M059J (cell line): ENCODE results near the gene LRRC75A. TPM values are rescaled to one million over a fixed set of nuclear protein-coding genes. Genes with fewer than 3 reads are reported as not detected.

Experiments used
- DNase-seq: peaks from one replicate; pipeline ENCODE4 v3.0.0-alpha.2; 2012; ENCODE audit warnings: low read depth
- total RNA-seq: library from RNA; depleted of rRNA; stranded (reverse); fragments of >200 nt; shearing (Covaris generic); gene quantifications from 2 replicates; pipeline ENCODE4 v1.2.3, GENCODE V29; 2014

Gene LRRC75A
- total RNA-seq, 1 experiment from 2014 or later: 1.6 TPM

DNA sequence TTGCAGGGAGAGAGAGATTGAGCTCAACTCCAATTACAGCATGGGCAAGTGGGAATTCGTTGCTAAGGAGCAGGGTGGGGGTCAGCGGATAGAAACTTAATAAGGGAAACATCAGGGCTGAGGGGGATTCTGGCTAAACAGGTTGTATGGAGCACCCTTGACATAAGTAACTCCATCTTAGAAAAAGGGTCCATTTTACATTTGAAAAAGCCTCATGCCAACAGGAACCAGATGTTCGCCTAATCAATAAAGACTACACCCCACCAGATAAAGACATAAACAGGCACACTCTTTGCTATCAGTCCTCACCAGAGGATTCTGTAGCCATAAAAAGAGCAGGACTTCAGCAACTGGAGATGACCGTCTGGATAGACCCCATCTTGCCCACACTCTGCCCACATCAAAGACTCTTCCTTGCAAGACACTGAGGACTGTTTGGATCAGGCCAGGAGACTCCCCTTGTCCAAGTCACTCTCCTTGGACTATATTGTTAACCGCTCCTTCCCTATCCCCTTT lies 1.6 kb upstream of the LRRC75A start:
- no peak for DNase-seq

- DNase-seq: no peak
These were observed 879 bp upstream of the LRRC75A start for GRCh38 chr17:16492613-16493530.

DNA sequence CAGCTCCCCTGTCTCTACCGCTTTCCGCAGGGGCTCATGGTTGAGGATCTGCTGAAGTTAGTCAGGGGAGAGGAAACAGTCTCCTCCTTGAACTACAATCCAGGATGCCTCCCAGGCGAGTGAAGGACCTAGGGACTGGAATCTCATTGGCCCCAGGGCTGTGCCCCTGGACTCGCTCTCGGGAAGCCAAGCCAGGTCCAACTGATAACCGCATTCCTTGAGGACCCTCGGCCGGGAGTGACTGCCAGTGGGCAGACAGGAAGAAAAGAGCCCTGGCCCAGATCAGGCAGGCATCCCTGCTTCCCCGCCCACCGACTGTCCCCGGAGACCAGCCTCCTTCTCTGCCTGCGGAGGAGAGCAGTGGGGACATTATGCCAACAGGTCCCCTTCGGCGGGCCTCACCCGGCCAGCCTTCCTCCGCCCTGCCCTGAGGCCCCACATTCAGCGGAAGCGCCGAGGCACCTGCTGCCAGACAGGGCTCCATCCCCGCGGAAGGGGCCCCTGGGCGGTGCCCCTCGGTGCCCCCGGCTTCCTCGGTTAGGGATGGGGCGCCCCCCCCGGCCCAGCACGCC lies 776 bp downstream of the LRRC75A start:
- DNase-seq: no peak

DNA sequence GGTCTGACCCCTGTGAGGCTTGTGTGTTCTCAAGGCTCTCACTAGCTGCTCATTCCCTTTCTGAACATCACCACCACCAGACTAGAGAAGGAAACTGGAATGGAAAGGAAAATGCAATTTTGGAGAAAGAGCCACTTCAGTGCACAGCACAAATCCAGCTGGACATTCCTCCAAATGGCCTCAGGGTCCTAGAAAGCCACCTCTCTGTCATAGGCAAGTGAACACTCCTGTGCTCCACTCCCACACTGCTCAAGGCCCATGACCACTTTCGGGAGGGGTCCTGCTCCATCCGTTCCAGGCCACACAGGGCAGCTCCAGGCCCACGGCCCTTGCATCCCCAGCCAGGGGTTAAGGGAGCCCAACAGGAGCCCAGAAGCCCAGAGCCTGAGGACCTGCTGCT lies 2.6 kb downstream of the LRRC75A start:
- no peak for DNase-seq

GRCh38 chr17:16488968-16489337 lies 3.0 kb downstream of the LRRC75A start:
- DNase-seq: no peak

- DNase-seq: no peak
These were observed 3.6 kb downstream of the LRRC75A start for GRCh38 chr17:16488186-16488967.

DNA sequence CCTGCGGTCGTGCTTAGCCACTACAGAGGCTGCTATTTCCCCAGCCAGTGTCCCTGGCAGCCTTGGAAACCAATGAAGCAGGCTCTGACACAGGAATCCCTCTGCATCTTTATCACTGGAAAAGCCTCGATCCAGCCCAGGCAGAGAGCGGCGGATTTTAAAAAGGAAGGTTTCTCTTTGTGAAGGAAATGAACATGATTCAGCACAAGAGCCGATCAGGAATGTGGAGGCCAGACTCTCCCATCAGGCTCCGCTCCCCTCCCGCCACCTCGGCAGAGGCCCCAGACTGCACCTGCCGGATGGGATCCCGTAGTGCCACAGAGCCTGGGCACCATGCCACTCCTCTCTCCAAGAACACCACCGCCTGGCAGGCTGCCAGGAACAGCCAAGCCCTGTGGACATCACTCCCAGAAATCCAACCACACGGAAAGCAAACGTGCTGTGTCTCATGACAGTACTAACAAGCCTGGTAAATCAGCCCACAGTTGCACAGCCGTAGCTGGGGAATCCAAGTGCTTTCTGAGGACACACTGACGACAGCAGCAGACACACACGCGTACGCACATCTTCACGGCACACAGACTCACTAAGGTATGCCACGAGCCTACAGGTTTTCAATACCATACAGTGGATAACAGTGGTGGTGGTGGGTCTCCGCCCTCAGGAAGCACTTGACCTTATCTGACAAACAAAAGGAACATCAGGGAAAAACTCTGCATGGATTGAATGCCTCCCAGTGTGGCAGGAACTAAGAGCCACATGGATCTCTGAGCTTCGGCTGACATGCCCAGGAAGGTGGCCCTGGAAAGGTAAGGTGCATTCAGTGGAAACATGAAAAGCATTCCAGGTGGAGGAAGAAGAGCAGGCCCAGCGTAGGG lies 5.4 kb downstream of the LRRC75A start:
- DNase-seq: peak; percentile 93

DNA sequence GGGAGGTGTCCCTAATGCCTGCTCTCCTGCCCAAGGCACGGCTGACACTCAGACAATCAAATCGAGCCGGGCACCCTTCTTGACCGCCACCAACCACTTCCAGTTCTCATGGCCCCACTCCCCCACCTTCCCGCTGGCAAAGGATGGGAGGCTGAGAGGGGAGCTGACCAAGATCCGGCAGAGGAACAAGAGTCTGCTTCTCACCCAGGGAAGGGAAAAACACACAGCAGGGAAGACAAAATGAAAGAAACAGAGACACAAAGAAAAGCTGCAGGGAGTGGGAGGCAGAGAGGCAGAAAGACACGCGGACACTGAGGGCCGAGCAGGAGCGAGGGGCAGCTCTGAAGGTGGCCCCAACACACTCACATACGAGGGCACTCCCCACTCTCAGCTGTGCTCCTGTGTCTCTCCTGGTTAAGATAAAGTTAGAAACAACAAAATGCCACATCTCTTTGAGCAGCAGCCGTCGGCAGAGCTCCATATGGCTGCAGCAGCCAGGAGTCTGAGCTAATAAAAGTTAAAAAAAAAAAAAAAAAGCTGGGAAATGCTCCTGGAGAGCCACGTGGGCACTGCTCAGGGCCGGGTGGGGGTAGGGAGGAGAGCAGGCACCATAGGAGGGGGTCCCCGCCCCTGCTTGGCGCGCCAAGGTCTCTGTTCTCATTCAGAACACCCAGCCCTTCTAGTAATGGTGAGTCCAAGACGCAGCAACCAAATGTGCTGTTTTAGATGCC lies 7.4 kb downstream of the LRRC75A start:
- no peak for DNase-seq

DNA sequence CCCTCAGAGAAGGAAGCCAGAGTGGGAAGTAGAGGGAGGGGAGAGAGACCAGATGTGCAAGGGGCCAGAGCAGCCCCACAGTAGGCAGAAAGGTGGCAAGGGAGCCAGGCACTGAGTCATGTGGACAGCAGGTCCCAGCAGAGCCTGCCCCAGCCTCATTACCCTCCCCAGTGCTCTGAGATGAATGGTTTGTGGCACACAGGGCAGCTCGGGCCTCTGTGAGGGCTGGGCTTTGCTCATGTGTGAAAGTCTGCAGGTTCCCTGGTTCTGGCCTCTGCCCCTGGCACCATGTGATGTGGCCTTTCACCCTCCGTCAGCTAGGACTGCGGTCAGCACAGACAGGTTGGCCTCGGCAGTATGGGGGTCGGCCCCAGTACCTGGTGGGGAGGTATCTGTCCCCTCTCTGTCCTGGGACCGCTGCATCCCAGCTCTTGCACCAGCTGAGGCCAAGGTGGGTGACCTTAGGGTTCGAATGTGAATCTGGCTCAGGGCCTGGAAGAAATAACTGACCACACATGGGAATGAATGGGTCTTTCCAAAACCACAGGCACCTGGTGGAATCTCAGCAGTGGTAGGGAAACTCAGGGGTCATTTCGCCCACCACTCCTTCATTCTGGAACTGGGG lies 8.9 kb downstream of the LRRC75A start:
- DNase-seq: no peak

GRCh38 chr17:16482253-16482652 lies 9.7 kb downstream of the LRRC75A start:
- no peak for DNase-seq

GRCh38 chr17:16480995-16481394 lies 11.0 kb downstream of the LRRC75A start:
- DNase-seq: no peak

GRCh38 chr17:16479264-16479663 lies 12.7 kb downstream of the LRRC75A start:
- no peak for DNase-seq

GRCh38 chr17:16478649-16479048 lies 13.3 kb downstream of the LRRC75A start:
- DNase-seq: no peak

DNA sequence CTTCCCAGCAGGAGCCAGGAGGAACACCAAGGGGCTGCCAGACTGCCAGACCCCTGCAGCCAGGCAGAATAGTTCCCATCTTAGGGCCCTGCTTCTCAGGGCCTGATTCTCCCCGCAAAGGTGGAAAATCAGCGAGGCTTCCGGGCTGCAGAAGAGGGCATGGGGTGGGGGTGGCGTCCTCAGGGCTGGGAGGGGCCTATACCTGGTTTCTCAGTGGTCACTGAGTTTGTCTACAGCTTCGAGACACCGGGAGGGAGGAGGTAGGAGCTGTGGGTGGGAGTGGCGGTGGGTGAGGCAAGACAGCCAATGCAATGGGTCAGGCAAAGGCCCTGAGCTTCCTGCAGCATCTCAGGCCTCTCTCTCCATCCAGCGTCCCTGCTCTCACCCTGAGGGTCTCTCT lies 14.3 kb downstream of the LRRC75A start:
- no peak for DNase-seq

DNA sequence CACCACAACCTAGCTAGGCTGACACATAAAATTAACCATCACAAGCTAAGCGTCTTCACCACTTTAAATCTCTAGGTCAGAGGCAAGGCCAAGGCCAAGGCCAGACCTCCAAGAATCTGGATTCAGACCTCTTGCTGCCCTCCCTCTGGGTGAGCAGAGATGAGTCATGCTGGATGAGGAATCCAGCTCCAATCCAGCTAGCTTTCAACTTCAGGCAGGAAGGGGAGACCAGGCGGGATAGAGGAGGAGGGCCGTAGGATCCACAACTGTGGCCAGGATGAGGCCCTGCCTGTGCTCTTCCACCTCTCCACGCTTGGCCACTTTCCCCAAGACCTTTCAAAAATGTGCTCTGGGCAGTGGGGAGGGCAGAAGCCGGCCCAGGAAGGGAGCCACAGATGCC lies 14.7 kb downstream of the LRRC75A start:
- peak; percentile 89 for DNase-seq

- no peak for DNase-seq
These were observed 16.8 kb downstream of the LRRC75A start for GRCh38 chr17:16475179-16475704.

DNA sequence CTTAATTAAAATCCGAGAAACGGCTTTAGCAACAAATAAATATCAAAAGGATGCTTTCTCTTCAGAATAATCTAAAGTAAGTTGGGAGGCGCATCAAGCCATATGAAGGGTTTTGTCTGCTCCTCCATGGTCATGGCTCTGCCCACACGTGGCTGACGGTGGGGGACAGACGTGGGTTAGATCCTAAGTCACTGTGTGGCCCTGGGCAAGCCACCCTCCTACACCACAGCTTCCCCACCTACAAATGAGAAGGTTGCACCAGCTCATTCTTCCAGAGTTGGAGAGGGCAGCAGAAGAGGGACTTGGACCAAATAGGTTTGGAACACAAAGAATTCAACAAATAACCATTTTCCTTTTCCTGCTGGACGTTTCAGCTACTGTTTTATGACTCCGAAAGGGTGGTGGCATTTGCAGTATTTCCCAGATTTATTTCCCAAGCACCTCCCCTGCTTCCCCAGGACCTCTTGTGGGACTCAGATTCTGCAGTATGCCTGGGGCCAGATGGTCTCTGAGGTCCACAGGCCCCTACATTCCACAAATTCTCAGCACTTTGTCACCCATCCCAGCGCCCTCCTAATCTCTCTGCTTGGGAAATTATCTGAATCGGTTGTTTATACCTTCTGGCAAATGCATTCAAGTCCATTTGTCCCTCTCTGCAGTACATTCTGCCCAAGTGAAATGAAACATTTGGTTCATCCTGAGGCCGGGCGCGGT lies 17.8 kb downstream of the LRRC75A start:
- DNase-seq: no peak

GRCh38 chr17:16473044-16474011 lies 18.7 kb downstream of the LRRC75A start:
- no peak for DNase-seq
